Ovary (tissue), 9 donors: ENCODE measurements around the gene TP63. TPM values are rescaled to one million over a fixed set of nuclear protein-coding genes. Genes with fewer than 3 reads are reported as not detected.

Experiments used
- DNase-seq, 5 donors: peaks; one replicate each; pipeline ENCODE4 v3.0.0-alpha.2; 2019 to 2020
- H3K27ac ChIP-seq, 2 donors: fragments of 200-600 bp; one replicate each; pipeline versions ENCODE4 v1.5.1 to v1.8.0; 2019 to 2022
- H3K27me3 ChIP-seq: fragments of 200-600 bp; one replicate; pipeline ENCODE4 v1.8.0; 2022
- H3K36me3 ChIP-seq: fragments of 200-600 bp; sonication (generic); one replicate; pipeline ENCODE4 v1.5.1; 2019
- H3K4me1 ChIP-seq: one replicate; pipeline ENCODE4 v1.8.1; 2013; ENCODE audit warnings: mild to moderate bottlenecking, moderate library complexity; ENCODE audit not compliant: insufficient read depth
- H3K4me3 ChIP-seq: fragments of 200-600 bp; sonication (generic); one replicate; pipeline ENCODE4 v1.5.1; 2017
- H3K9me3 ChIP-seq, 2 donors: fragments of 200-600 bp in 1 of 2; sonication (generic) in 1 of 2; one replicate each; pipeline versions ENCODE4 v1.5.1 to v1.8.1; 2013 to 2019; ENCODE audit warnings: mild to moderate bottlenecking in 1 of 2, moderate library complexity in 1 of 2
- CTCF ChIP-seq, 3 donors: fragments of 450-650 bp in 2 of 3; fragments of 200-600 bp in 1 of 3; IDR thresholded peaks; one replicate each; pipeline versions ENCODE4 v1.5.1 to v1.8.0; 2016 to 2022; ENCODE audit warnings: antibody characterized with exemption in 3 of 3, mild to moderate bottlenecking in 1 of 3
- EP300 ChIP-seq: sonication (generic); formaldehyde crosslinking; IDR thresholded peaks from one replicate; pipeline ENCODE4 v1.6.1; 2017; ENCODE audit warnings: antibody characterized with exemption
- POLR2A ChIP-seq: fragments of 450-650 bp; IDR thresholded peaks from one replicate; pipeline ENCODE4 v1.6.1; 2017; ENCODE audit warnings: antibody characterized with exemption, mild to moderate bottlenecking, moderate library complexity
- WGBS, 3 donors: extraction: QIAGEN DNeasy Blood & Tissue Kit in 1 of 3; methylation state at CpG; one replicate each; pipeline versions ENCODE4 v1.1.5 to v1.1.7; 2013 to 2017; 5-methylcytosine and 5-hydroxymethylcytosine counted together
- intact Hi-C, 4 donors: fragments of 100-400 bp; cut with DNase I; formaldehyde crosslinking; loops; one replicate each; pipeline versions ENCODE4 v1.11.0 to v1.15.1; 2022 to 2023
- polyA plus RNA-seq, 2 donors: library from polyadenylated mRNA; stranded (reverse); fragments of 200-250 nt in 1 of 2; fragments of 350-450 nt in 1 of 2; fragmentation: Illumina TruSeq in 1 of 2; extraction: RNeasy Lipid Tissue Mini Kit (QIAGEN cat#74804) in 1 of 2; gene quantifications; one replicate each; pipeline ENCODE4 v1.2.3, GENCODE V29; 2013 to 2014
- total RNA-seq, 7 donors: library from RNA; depleted of rRNA in 2 of 7; stranded (reverse); fragments of >200 nt in 2 of 7; fragmentation: NEBNext Ultra II Directional in 3 of 7; extraction: Animal tissue kit (Norgen Biotek cat#: 25700) in 3 of 7; gene quantifications; one replicate each; pipeline versions ENCODE4 v1.1.0 to v1.2.4, GENCODE V29; 2016 to 2023
- donor health status: DM: no; HTN: no; CAD: no; lungs with moderate emphysema.
- donor health status: DM: no; HTN: no; CAD: no.
- donor health status: Bipolar disorder and iron deficiency.
- donor health status: DM: yes; HTN: yes; CAD: no.
- donor health status: DM: no; HTN: no; CAD: no.
- donor health status: DM: yes; HTN: yes; CAD: no.

The TP63 gene
- total and polyA plus RNA-seq, 9 donors, result 0.15 to 0.79 (median 0.22) TPM; not detected in 1

GRCh38 chr3:189621948-189622603 is 9.1 kb upstream of the TP63 start:
- 75 to 84% (median 82%) methylated on average over 9 of the region's 9 CpGs for WGBS, 3 donors
- intact Hi-C loops, result no loop called here
- H3K27ac ChIP-seq, result no peak overlapping the region
- no peak for DNase-seq
- TF ChIP-seq EP300 (no peak), CTCF (IDR thresholded peaks at IDR 0.05) (no peak), POLR2A (no peak)
- no peaks in the 10 kb centered on the region for H3K27me3 ChIP-seq
- no peaks in the 10 kb centered on the region for H3K36me3 ChIP-seq
- no peaks in the 10 kb centered on the region for H3K4me1 ChIP-seq
- H3K4me3 ChIP-seq, result no peak overlapping the region
- no peaks in the 10 kb centered on the region for H3K9me3 ChIP-seq

- no peaks in the 10 kb centered on the region for H3K27me3 ChIP-seq
- 89 to 92% (median 90%) methylated on average over 7 of the region's 7 CpGs for WGBS, 3 donors
- no peak for TF ChIP-seq CTCF (IDR thresholded peaks at IDR 0.05)
- TF ChIP-seq POLR2A, result no peak
- no peak for TF ChIP-seq EP300
- H3K4me3 ChIP-seq, result no peak overlapping the region
- no peak overlapping the region for H3K27ac ChIP-seq
- intact Hi-C loops, result no loop called here
- no peaks in the 10 kb centered on the region for H3K9me3 ChIP-seq
- no peaks in the 10 kb centered on the region for H3K36me3 ChIP-seq
- no peaks in the 10 kb centered on the region for H3K4me1 ChIP-seq
- no peak for DNase-seq
These were observed 8.6 kb upstream of the TP63 start for GRCh38 chr3:189622629-189623028.

- WGBS, 3 donors, result 57 to 76% (median 62%) methylated on average over 1 of the region's 1 CpG
- Histone ChIP-seq H3K27me3 (no peaks in the 10 kb centered on the region), H3K27ac (no peak overlapping the region), H3K9me3 (no peaks in the 10 kb centered on the region), H3K4me1 (no peaks in the 10 kb centered on the region), H3K36me3 (no peaks in the 10 kb centered on the region), H3K4me3 (no peak overlapping the region)
- intact Hi-C loops, result no loop called here
- TF ChIP-seq CTCF (IDR thresholded peaks at IDR 0.05) (no peak), EP300 (no peak), POLR2A (no peak)
- no peak for DNase-seq
These were observed 7.1 kb upstream of the TP63 start for GRCh38 chr3:189624130-189624529.

- Histone ChIP-seq H3K27me3 (no peaks in the 10 kb centered on the region), H3K9me3 (no peaks in the 10 kb centered on the region), H3K27ac (no peak overlapping the region), H3K4me3 (no peak overlapping the region), H3K36me3 (no peaks in the 10 kb centered on the region), H3K4me1 (no peaks in the 10 kb centered on the region)
- DNase-seq, result no peak
- intact Hi-C loops, result no loop called here
- no peak for TF ChIP-seq POLR2A
- TF ChIP-seq EP300, result no peak
- no peak for TF ChIP-seq CTCF (IDR thresholded peaks at IDR 0.05)
- 46 to 54% (median 48%) methylated on average over 3 of the region's 3 CpGs for WGBS, 3 donors
These were observed 6.1 kb upstream of the TP63 start for GRCh38 chr3:189625071-189625470.
